T-cell (primary cell): ENCODE results near the gene SPAST. TPM values are rescaled to one million over a fixed set of nuclear protein-coding genes. Genes with fewer than 3 reads are reported as not detected.
"Not testable (repeated sequence)": the region's sequence is repeated elsewhere in the genome, so short reads cannot be mapped to it uniquely, and the experiment has no call there.

Experiments
- ATAC-seq, 4 experiments: fragments of 200-7000 bp in 3 of 4; fragments of 150-1000 bp in 1 of 4; cut with Tn5 transposase; replicated peaks in 1 of 4; 1 replicate in 3 of 4; 2 replicates in 1 of 4; pipeline ENCODE4 v1.10.0; 2021; ENCODE audit warnings: moderate library complexity in 3 of 4, mild to moderate bottlenecking in 2 of 4, moderate number of reproducible peaks in 1 of 4
- CTCF ChIA-PET, 2 donors: fragments of 300-600 bp; sonication (Branson Sonifier 250); formaldehyde crosslinking; loops; one replicate each; lab custom pipeline; 2022; ENCODE audit warnings: antibody characterized with exemption in 2 of 2; lab: Charles Lee
- POLR2A ChIA-PET, 2 donors: fragments of 300-600 bp; sonication (Branson Sonifier 250); formaldehyde crosslinking; loops; one replicate each; lab custom pipeline; 2022; ENCODE audit warnings: antibody characterized with exemption in 2 of 2; lab: Charles Lee
- DNase-seq, 35 experiments: peaks; one replicate each; pipeline versions ENCODE4 v3.0.0 to v3.0.0-alpha.2; 2013 to 2023
- H3K27ac ChIP-seq: one replicate; pipeline ENCODE4 v1.5.1; 2013; ENCODE audit warnings: low read length
- H3K27me3 ChIP-seq, 2 experiments: replicated peaks in 1 of 2; 1 replicate in 1 of 2; 2 replicates in 1 of 2; pipeline versions ENCODE4 v1.6.1 to v1.7.0; 2013; ENCODE audit warnings: low read length in 1 of 2, mixed read lengths in 1 of 2; ENCODE audit not compliant: control insufficient read depth in 2 of 2, insufficient read depth in 2 of 2; ENCODE audit errors: extremely low read depth in 1 of 2
- H3K36me3 ChIP-seq, 2 donors: 1 replicate in 1 of 2; 2 replicates in 1 of 2; pipeline versions ENCODE4 v1.6.1 to v1.7.0; 2013; ENCODE audit warnings: low read length in 1 of 2; ENCODE audit not compliant: control insufficient read depth in 2 of 2, insufficient read depth in 1 of 2; ENCODE audit errors: extremely low read depth in 1 of 2
- H3K4me1 ChIP-seq, 2 experiments: 1 replicate in 1 of 2; 2 replicates in 1 of 2; pipeline versions ENCODE4 v1.6.1 to v1.7.0; 2013; ENCODE audit warnings: low read length in 2 of 2, mixed read lengths in 1 of 2; ENCODE audit not compliant: insufficient read depth in 2 of 2, control insufficient read depth in 1 of 2; ENCODE audit errors: extremely low read depth in 1 of 2
- H3K4me3 ChIP-seq, 2 donors: 1 replicate in 1 of 2; 2 replicates in 1 of 2; pipeline versions ENCODE4 v1.5.1 to v1.7.0; 2013; ENCODE audit warnings: mild to moderate bottlenecking in 2 of 2, low read length in 1 of 2, moderate library complexity in 1 of 2; ENCODE audit not compliant: control insufficient read depth in 1 of 2; ENCODE audit errors: extremely low read depth in 1 of 2
- H3K9me3 ChIP-seq: 2 replicates; pipeline ENCODE4 v1.7.0; 2013
- H3K27ac Mint-ChIP-seq, 2 donors: one replicate each; pipeline ENCODE4 v1.8.0; 2020 to 2021; ENCODE audit warnings: mild to moderate bottlenecking in 2 of 2, mixed read lengths in 2 of 2
- H3K27me3 Mint-ChIP-seq, 2 donors: one replicate each; pipeline ENCODE4 v1.8.0; 2021 to 2022; ENCODE audit warnings: mixed read lengths in 2 of 2
- H3K36me3 Mint-ChIP-seq: one replicate; pipeline ENCODE4 v1.8.0; 2021; ENCODE audit warnings: mixed read lengths
- H3K4me1 Mint-ChIP-seq, 3 donors: one replicate each; pipeline ENCODE4 v1.8.0; 2020 to 2022; ENCODE audit warnings: mixed read lengths in 3 of 3, mild to moderate bottlenecking in 1 of 3
- H3K4me3 Mint-ChIP-seq, 3 donors: one replicate each; pipeline ENCODE4 v1.8.0; 2020 to 2022; ENCODE audit warnings: mild to moderate bottlenecking in 3 of 3, mixed read lengths in 3 of 3, moderate library complexity in 3 of 3
- H3K9me3 Mint-ChIP-seq, 3 donors: one replicate each; pipeline ENCODE4 v1.8.0; 2020 to 2022; ENCODE audit warnings: mixed read lengths in 3 of 3
- WGBS: methylation state at CpG from one replicate; pipeline ENCODE4 v1.1.5; 2013; ENCODE audit warnings: missing lambda C conversion rate; ENCODE audit not compliant: insufficient coverage; 5-methylcytosine and 5-hydroxymethylcytosine counted together
- total RNA-seq, 35 experiments: library from RNA in 6 of 35; stranded (reverse) in 6 of 35; fragments of 120-200 nt in 1 of 35; gene quantifications; one replicate each; pipeline versions ENCODE4 v1.2.1 to v1.2.4 and lab custom pipeline; 2013 to 2026

SPAST gene, protein sequence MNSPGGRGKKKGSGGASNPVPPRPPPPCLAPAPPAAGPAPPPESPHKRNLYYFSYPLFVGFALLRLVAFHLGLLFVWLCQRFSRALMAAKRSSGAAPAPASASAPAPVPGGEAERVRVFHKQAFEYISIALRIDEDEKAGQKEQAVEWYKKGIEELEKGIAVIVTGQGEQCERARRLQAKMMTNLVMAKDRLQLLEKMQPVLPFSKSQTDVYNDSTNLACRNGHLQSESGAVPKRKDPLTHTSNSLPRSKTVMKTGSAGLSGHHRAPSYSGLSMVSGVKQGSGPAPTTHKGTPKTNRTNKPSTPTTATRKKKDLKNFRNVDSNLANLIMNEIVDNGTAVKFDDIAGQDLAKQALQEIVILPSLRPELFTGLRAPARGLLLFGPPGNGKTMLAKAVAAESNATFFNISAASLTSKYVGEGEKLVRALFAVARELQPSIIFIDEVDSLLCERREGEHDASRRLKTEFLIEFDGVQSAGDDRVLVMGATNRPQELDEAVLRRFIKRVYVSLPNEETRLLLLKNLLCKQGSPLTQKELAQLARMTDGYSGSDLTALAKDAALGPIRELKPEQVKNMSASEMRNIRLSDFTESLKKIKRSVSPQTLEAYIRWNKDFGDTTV
- total RNA-seq (10 to 100 TPM; 17.7 to 21.9 (median 19.9) TPM), total RNA-seq (lab: John Stamatoyannopoulos, UW) (19.9 to 70.9 (median 41.5) reads per million in 29 experiments)
- 29.2 TPM for total RNA-seq (2013)

DNA sequence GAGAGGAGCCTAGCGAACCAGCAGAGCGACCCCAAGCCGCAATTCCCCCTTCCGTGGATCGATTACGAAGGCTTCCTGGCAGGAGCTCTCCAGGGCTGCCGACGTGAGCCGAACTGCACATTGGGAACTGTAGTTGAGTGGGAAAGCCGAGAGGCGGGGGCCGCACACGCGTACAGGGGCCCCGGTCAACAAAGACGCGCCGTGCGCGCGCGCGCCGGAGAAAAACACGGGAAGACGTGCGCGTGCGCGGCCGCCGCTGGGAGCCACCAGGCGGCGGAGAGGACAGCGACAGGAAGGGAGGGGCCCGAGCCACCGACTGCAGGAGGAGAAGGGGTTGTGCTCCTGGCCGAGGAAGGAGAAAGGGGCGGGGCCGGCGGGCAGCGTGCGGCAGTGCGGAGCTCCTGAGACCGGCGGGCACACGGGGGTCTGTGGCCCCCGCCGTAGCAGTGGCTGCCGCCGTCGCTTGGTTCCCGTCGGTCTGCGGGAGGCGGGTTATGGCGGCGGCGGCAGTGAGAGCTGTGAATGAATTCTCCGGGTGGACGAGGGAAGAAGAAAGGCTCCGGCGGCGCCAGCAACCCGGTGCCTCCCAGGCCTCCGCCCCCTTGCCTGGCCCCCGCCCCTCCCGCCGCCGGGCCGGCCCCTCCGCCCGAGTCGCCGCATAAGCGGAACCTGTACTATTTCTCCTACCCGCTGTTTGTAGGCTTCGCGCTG, at the start of gene SPAST:
Gene SPAST, plus strand, starts transcription at position 247 of the 711 bp plus-strand sequence. Its CDS starts 276 bp downstream, at position 523.
- under 1% methylated on average over 75 of the region's 79 CpGs for WGBS
- Histone ChIP-seq H3K36me3 (no peaks in the 10 kb centered on the region), H3K4me3 (peak within 1 kb of the TSS; percentile 83 to 85), H3K27ac (peak within 1 kb of the TSS; percentile 70), H3K9me3 (no peaks in the 10 kb centered on the region), H3K4me1 (peaks cover 16 to 20% of the 10 kb centered on the region in 2 experiments), H3K27me3 (no peaks in the 10 kb centered on the region)
- peaks cover 4% of the 10 kb centered on the region for H3K36me3 Mint-ChIP-seq
- H3K9me3 Mint-ChIP-seq, result no peaks in the 10 kb centered on the region
- peaks cover 40 to 42% (median 42%) of the 10 kb centered on the region in 3 donors for H3K4me1 Mint-ChIP-seq
- DNase-seq (peak; percentile 91 to 97 (median 94)), ATAC-seq (peak; percentile 88 to 92 (median 91))
- no peaks in the 10 kb centered on the region for H3K27me3 Mint-ChIP-seq
- ChIA-PET POLR2A (interaction anchor here (0.7 to 3.4 kb wide), 6 partner anchors 22 to 219 kb away, joined by 3 to 20 read pairs (median 4); partner anchors contain the start of genes DPY30 (in 2 of the 2) and SLC30A6 (in 1 of the 2)), CTCF (interaction anchor here (0.7 to 3.4 kb wide), 5 partner anchors 23 to 102 kb away, joined by 3 to 27 read pairs (median 3); partner anchors contain the start of genes DPY30 (in 1 of the 2) and SLC30A6 (in 1 of the 2))
- H3K27ac Mint-ChIP-seq, result peak within 1 kb of the TSS; percentile 94 to 98
- H3K4me3 Mint-ChIP-seq, result peak within 1 kb of the TSS; percentile 97 to 99 (median 98)

DNA sequence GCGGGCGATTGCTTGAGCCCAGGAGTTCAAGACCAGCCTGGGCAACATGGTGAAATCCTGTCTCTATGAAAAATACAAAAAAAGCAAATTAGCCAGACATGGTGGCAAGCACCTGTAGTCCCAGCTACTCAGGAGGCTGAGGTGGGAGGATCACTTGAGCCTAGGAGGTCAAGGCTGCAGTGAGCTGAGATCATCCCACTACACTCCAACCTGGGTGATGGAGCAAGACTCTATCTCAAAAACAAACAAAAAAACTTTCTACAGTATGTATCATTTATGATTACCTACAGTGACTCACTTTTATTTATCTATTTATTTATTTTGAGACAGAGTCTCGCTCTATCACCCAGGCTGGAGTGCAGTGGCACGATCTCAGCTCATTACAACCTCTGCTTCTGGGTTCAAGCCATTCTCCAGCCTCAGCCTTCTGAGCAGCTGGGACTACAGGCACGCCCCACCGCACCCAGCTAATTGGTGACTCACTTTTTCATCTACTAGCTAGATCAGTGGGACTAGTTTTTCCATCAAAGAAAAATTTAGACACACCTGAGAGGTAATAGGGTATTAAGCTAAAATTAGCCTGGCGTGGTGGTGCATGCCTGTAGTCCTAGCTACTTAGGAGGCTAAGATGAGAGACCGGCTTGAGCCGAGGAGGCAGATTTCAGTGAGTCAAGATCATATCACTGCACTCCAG, 44.4 kb upstream of the SPAST start:
- 98% methylated on average over 6 of the region's 9 CpGs for WGBS
- H3K4me1 Mint-ChIP-seq, H3K4me3 Mint-ChIP-seq, H3K4me3 ChIP-seq, H3K9me3 ChIP-seq, H3K27me3 ChIP-seq, H3K4me1 ChIP-seq, H3K27ac Mint-ChIP-seq, DNase-seq, H3K9me3 Mint-ChIP-seq, POLR2A ChIA-PET, H3K27me3 Mint-ChIP-seq, H3K27ac ChIP-seq, ATAC-seq: not testable (repeated sequence)
- CTCF ChIA-PET, result interaction anchor here in 1 of 2 donors (0.6 kb wide), 1 partner anchor 1849 kb away, joined by 3 read pairs; no protein-coding TSS in a partner anchor
- peaks cover 17% of the 10 kb centered on the region for H3K36me3 Mint-ChIP-seq
- peaks cover 0 to 35% of the 10 kb centered on the region in 2 donors for H3K36me3 ChIP-seq

DNA sequence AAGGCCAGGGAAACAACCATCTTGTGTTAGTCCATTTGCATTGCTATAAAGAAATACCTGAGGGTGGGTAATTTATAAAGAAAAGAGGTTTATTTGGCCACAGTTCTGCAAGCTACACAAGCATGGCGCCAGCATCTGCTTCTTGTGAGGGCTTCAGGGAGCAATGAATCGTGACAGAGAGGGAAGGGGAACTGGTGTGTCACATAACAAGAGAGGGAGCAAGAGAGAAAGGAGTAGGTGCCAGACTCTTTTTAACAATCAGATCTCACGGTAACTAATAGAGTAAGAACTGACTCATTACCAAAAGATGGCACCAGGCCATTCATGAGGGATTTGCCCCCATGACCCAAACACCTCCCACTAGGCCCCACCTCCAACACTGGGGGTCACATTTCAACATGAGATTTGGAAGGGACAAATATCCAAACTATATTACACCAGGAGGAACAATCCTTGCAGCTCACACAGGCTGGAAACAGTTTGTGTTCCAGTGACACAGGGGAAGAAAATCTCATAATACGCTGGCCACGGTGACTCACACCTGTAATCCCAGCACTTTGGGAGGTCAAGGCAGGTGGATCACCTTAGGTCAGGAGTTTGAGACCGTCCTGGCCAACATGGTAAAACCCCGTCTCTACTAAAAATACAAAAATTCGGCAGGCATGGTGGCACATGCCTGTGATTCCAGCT, 29.0 kb upstream of the SPAST start:
- Mint-ChIP-seq H3K4me3 (peak overlapping the region in 1 of 3 donors; percentile 5), H3K4me1 (peaks cover 30 to 43% (median 36%) of the 10 kb centered on the region in 3 donors), H3K36me3 (peaks cover 24% of the 10 kb centered on the region)
- H3K27me3 ChIP-seq, H3K27ac Mint-ChIP-seq, H3K4me3 ChIP-seq, CTCF ChIA-PET, H3K27me3 Mint-ChIP-seq, H3K9me3 Mint-ChIP-seq, ATAC-seq, H3K27ac ChIP-seq, DNase-seq, H3K9me3 ChIP-seq: not testable (repeated sequence)
- 93% methylated on average over 3 of the region's 8 CpGs for WGBS
- Histone ChIP-seq H3K36me3 (peaks cover 5 to 15% of the 10 kb centered on the region in 2 donors), H3K4me1 (peaks cover 0 to 18% of the 10 kb centered on the region in 2 experiments)
- POLR2A ChIA-PET, result interaction anchor here in 1 of 2 donors (0.7 kb wide), 1 partner anchor 11 kb away, joined by 4 read pairs; no protein-coding TSS in a partner anchor

DNA sequence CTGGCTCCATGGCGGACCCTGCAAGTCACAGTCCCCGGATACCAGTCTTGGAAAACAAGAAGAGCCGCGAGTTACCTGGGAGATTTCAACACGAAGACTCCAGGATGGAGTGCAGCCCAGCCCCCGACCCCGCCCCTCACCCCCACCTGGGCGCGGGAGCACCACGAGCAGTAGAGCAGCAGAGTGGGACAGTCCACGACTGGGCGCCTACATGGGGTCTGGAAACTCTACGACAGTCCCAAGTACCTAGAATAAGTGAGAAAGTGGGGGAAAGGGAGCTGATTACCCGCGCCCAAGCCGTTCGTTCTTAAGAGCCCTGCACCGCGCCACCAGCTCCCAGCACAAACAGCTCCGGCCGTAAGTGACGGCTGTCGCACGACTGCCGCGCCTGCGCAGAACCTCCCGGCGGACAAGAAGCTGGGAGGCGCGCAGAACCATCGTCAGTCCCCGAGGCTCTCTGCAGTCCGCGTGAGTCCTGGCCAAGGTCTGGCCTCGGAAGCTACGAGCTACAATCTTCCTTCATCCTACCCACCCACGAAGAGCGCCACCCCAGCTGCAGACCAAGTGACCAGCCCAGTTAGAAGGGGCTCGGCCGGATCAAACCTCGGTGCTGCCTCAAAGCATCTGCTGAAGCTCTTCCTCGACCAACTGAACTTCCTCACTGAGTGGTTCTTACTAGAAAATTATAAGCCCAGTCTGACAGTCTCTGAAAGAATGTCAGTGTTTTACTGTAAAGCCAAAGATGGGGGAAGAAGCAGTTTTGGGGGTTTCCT, 23.7 kb upstream of the SPAST start, which contains the start of gene DPY30:
Gene DPY30, minus strand, starts transcription at position 359 of the 773 bp plus-strand sequence. Its CDS starts 349 bp downstream, at position 10.
- peak; percentile 82 to 94 (median 88) for DNase-seq
- Mint-ChIP-seq H3K4me1 (peaks cover 14 to 25% (median 22%) of the 10 kb centered on the region in 3 donors), H3K4me3 (peak within 1 kb of the TSS; percentile 87 to 95 (median 88)), H3K27ac (peak within 1 kb of the TSS; percentile 97 to 98), H3K9me3 (no peaks in the 10 kb centered on the region), H3K27me3 (no peaks in the 10 kb centered on the region), H3K36me3 (peaks cover 4% of the 10 kb centered on the region)
- Histone ChIP-seq H3K9me3 (no peaks in the 10 kb centered on the region), H3K27me3 (no peaks in the 10 kb centered on the region), H3K4me1 (peaks cover 4 to 15% of the 10 kb centered on the region in 2 experiments), H3K27ac (peak within 1 kb of the TSS; percentile 73), H3K36me3 (peaks cover 0 to 2% of the 10 kb centered on the region in 2 donors), H3K4me3 (peak within 1 kb of the TSS; percentile 79 to 85)
- CTCF ChIA-PET, result interaction anchor here (0.5 to 2.1 kb wide), 11 partner anchors 12 to 344 kb away, joined by 3 to 27 read pairs (median 4); partner anchors contain the start of genes SLC30A6 (in 1 of the 2) and SPAST (in 1 of the 2)
- 1% methylated on average over 31 of the region's 43 CpGs for WGBS
- POLR2A ChIA-PET, result interaction anchor here (0.5 to 2.0 kb wide), 7 partner anchors 11 to 318 kb away, joined by 3 to 20 read pairs (median 10); partner anchors contain the start of genes SPAST (in 2 of the 2) and SLC30A6 (in 1 of the 2)
- ATAC-seq, result peak; percentile 93 to 95 (median 94)

DNA sequence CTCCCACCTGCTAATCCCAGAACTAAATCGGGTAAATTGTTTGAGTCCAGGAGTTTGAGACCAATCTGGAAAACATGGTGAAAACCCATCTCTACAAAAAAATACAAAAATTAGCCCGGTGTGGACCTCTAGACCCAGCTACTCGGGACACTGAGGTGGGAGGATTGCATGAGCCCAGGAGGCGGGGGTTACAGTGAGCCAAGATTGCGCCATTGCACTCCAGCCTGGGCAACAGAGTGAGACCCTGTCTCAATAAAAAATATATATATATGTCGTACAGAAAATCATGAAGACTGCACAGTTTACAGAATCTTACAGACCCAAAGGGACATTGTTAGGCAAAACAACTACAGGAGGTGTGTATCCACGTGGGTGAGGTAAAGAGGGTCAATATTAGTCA, 19.8 kb upstream of the SPAST start:
- H3K27me3 Mint-ChIP-seq, result no peaks in the 10 kb centered on the region
- ChIA-PET POLR2A (no interaction called here), CTCF (no interaction called here)
- H3K27me3 ChIP-seq, result no peaks in the 10 kb centered on the region
- no peaks in the 10 kb centered on the region for H3K9me3 Mint-ChIP-seq
- H3K36me3 Mint-ChIP-seq, result no peaks in the 10 kb centered on the region
- H3K4me1 ChIP-seq, result peaks cover 4 to 7% of the 10 kb centered on the region in 2 experiments
- H3K4me3 ChIP-seq, result no peak overlapping the region
- H3K27ac ChIP-seq, result no peak overlapping the region
- H3K4me3 Mint-ChIP-seq, result no peak overlapping the region
- no peak overlapping the region for H3K27ac Mint-ChIP-seq
- no peak for DNase-seq
- no peaks in the 10 kb centered on the region for H3K9me3 ChIP-seq
- peaks cover 12 to 16% (median 16%) of the 10 kb centered on the region in 3 donors for H3K4me1 Mint-ChIP-seq
- no peak for ATAC-seq
- 100% methylated on average over 1 of the region's 7 CpGs for WGBS
- no peaks in the 10 kb centered on the region for H3K36me3 ChIP-seq
